Activated naive CD4-positive, alpha-beta T cell (primary cell): ENCODE measurements around the gene HMCN2.
"Not testable (repeated sequence)": the region's sequence is repeated elsewhere in the genome, so short reads cannot be mapped to it uniquely, and the experiment has no call there.

Experiments
- DNase-seq, 4 experiments: peaks; one replicate each; lab custom pipeline; 2025; lab: John Stamatoyannopoulos, UW

Gene HMCN2

DNA sequence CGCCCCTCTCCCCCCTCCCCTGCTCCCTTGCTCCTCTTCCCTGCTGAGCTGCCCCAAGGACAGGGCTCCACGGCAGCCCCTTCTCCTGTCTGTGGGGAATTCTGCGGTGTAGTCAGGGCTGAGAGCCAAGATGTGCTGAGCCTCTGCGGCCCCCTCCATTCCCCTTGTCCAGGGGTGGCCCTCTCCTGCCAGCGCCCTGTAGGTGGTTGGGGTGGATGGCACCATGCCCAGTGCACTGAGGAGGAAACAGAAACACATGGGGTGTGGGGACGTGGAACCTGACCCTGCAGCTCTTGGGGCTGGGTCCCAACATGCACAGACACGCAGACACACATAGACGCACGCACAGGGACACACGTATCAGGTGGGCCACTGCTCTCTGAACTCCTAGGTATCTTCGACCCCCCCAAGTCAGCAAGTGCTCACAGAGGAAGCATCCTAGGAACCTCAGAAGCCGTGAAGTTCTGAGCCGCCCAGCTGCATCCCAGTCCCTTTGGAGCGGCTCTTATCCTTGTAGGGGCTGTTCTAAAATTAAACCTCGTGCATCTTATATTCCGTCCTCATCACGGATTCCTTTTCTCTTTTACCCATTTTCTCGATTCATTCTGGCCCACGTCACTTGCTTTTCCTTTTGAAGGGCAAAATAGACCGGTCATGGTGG, 64.8 kb downstream of the HMCN2 start:
- no peak for DNase-seq

DNA sequence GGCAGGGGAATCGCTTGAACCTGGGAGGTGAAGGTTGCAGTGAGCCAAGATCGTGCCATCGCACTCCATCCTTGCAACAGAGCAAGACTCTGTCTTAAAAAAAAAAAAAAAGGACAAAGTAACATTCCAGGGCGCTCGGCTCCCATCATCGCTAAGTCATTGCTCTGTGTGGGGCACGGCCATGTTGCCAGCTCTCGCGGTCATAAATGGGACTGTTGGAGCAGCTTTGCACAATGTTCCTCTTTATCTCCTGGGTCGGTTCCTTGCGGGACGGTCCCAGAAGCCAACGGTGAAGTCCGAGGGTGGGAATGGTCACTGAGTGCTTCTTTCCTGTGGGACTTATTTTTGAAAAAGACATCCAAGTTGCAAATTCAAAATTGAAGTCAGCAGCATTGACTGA, 65.5 kb downstream of the HMCN2 start:
- DNase-seq, result no peak

DNA sequence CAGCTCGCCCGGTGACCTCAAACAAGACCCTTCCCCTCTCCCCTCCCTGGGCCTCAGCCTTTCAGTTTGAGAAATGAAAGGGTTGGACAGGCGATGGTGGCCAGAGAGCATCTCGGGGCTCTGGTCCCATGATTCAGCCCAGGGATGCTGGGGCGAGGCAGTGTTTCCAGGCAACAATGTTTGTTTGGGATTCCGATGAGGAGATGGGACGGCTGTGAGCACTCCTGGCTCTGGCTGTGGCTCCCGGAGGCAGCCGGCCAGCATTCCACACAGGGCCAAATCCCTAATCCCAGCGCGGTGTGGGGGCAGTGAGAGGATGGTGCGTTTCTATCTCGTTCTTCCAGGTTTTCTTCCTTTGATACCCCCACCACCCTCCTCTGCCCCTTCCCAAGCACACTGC, 66.0 kb downstream of the HMCN2 start:
- DNase-seq, result no peak

DNA sequence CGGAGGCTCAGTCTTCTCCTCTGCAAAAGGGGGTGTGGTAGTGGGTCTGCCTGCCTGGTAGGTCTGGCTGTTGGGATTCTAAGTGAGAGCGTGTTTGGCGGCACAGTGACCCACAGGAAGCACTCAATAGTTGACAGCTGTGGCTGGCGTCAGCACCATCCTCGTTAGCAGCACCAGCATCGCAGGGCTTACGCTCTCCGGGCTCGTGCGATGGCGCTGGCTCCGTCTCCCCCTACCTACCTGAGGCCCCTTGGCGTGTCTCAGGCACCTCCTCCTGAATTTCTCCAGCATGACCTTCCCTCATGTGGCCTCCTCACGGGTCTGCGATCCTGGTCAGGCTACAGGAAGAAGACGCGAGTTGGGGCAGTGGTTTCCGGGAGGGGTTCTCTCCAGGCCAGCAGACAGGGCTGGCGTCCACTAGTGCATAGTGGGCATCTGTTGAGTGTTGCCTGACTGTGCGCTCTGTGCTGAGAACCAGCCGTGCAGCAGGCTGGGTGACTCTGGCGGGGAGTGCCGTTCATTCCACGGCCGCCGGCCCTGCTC, 66.9 kb downstream of the HMCN2 start:
- no peak for DNase-seq

DNA sequence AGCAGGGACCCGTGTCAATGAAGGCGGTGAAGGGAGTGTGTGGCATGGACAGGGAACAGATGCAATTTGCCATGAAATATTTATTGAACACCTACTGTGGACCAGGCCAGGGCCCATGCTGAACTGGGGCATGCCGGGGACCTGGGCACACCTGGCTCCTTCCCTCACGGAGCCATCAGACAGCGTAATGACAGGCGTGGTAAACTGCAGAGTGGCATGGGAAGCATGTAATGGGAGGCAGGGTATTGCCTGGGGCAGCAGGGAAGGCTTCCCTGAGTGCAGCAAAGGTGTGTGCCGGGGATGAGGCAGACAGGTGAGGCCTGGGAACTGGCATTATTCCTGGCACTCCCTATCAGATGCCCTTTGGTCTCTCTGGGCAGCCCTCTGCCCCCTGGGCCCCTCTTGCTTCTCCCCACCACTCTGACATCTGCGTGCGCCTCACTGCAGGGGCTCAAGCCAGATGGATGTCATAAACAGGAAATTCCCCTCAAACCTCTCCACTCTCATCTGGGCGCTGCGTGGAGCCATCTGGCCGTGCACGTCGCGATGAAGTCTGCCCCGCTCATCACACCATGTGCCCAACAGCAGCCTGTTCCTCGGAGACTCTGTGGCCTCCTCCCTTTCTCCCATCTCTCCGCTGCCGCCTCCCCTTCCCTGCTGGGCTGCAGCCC, 67.6 kb downstream of the HMCN2 start:
- DNase-seq, result no peak

DNA sequence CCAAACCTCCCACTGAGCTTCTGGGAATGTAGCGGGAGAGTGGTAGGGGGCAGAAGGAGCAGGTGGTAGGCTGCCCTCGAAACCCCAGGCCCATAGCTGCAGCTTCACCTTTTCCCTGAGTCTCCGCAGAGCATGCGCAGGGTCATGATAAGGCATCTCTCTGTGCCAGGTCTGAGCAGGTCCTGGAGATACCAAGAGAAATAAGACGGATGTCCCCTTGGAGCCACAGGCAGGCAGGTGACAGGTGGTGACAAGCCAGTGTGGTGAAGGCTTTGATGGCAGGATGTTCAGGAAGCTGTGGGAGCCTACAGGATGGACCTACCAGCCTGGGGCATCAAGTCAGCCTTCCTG, 68.1 kb downstream of the HMCN2 start:
- no peak for DNase-seq

DNA sequence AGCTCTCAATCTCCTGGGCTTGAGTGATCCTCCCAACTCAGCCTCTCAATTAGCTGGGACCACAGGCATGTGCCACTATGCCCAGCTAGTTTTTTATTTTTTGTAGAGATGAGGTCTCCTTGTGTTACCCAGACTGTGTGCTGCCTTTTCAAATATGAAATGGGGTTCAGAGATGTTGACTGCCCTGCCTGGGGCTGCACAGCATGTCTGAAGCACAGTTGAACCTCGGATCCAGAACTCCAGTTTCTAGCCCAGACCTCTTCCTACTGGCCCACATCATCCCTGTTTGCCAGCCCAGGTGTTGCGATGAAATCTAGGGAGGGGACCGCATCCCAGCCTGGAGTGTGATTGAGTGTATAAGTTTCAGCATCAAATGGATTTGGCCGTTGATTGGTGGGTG, 69.4 kb downstream of the HMCN2 start:
- no peak for DNase-seq

DNA sequence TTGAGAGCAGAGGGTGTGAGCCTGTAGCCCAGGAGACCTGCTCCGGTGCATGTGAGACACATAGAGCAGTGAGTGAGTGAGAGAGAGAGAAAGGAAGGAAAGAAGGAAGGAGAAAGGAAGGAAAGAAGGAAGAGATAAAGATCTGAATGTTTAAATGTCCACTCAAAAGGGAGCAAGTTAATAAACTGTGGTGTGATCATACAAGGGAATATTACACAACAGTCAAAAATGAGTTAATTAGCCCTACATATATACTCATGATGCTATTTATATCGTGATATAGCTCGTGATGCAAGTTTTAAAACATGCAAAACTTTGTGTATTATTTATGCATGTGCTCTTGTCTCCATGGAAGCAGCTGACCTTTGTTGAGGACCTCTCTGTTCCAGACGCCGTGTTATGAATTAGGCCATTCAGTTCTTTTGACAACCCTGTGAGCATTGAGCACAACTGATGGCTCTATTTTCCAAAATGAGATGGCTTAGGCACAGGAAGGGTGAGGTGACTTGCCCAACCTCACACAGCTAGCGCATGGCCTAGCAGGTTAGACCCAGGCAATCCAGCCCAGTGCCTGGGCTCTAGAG, 70.6 kb downstream of the HMCN2 start:
- no peak for DNase-seq

DNA sequence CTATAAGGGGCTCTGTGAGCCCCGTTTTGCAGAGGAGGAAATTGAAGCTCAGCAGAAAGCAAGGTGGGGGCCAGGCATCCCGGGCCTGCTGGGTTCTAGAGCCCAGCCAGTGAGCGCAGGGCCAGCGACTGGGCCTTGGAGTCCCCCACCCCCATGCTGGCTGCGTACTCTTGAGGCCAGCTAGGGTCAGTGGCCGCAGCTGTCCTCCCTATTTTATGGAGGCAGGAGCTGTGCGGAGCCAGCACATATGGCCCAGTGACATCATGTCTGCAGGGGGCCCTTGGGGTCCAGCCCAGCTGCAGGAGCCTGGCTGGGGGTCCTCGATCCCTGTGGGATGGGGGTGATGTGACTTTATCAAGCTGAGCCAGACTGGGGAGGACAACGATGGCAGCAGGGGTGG, 71.3 kb downstream of the HMCN2 start:
- no peak for DNase-seq

DNA sequence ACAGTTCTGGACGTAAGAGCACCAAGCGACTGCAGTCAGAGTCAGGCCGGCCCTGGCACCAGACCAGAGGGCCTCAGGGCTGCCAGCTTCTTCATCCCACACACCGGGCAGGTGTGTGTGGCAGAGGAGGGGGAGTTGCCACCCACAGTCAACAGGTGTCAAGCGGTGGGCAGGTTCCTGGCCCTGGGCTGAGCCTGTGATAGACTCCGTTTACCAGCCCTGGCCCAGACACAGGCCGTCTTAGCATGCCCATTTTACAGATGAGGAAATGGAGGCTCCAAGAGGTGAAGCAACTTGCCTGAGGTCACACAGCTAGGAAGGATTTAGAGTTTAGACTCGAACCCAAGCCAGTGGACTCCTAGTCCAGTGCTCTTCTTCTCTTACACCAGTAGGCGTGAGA, 71.8 kb downstream of the HMCN2 start:
- no peak for DNase-seq

DNA sequence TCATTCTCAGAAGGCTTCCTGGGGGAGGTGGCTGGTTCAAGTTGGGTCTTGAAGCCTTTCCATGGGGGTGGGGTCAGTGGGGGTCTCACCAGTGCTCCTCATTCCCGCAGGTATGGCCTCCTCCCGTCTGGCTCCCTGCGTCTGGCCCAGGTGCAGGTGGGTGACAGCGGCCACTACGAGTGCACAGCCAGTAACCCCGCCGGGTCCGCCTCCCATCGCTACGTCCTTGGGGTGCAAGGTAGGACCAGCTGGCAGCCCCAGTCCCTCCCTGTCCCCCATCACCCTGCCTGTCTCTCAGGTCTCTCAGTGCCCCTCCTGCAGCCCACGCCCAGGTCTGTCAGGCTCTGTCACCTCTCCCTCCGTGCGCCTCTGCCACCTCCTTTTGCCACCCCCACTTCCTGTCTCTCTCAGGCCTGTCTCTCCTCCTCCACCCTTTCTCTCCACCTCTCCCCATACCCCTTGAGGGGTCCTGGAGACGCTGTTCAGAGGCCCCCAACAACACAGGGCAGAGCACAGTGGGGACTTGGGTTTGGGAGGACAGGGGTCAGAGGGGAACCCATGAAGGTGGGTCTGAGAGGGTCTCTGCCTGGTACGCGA, 72.3 kb downstream of the HMCN2 start:
- no peak for DNase-seq

DNA sequence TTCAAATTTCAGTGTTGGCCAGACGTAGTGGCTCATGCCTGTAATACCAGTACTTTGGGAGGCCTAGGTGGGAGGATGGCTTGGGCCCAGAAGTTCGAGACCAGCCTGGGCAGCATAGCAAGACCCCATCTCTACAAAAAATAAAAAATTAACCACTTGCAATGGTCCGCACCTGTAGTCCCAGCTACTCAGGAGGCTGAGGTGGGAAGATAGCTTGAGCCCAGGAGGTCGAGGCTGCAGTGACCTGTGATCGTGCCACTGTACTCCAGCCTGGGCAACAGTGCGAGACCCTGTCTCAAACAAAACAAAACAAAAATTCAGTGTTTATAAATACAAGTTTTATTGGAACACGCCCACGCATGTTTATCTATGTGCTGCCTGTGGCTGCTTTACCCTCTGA, 73.3 kb downstream of the HMCN2 start:
- not testable (repeated sequence) for DNase-seq

DNA sequence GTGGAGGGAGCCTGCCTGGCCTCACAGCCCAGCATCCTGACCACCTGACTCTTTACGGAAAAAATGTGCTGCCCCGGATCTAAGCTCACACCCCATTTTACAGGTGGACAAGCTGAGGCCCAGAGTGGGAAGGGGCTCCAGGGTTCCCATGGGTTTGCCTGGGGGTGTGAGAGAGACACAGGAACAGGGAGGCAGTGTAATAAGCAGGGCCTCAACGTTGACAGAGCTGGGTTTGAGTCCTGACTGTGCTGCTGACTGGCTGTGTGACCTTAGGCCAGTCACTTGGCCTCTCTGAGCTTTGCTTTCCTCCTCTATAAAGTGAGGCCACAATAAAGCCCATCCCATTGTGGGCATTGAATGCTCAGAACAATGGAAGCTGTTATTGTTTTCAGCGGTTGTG, 73.7 kb downstream of the HMCN2 start:
- no peak for DNase-seq

DNA sequence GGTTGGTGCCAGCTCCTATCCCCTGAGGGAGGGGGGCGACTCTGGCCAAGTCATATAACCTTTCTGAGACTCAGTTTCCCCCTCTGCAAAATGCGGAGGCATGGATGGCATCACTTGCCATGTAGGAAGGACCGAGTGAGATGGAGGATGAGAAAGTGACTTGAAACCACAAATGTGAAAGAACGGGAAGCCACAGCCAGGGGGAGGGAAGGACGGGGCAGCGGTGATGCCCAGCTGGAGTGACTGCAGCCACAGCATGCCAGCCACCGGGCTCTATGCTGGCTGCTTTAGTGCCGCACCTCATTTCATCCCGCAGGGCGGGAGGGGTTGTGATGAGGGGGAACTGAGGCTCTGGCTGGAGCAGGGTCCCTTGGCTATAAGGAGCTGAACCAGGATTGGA, 74.5 kb downstream of the HMCN2 start:
- DNase-seq, result no peak

DNA sequence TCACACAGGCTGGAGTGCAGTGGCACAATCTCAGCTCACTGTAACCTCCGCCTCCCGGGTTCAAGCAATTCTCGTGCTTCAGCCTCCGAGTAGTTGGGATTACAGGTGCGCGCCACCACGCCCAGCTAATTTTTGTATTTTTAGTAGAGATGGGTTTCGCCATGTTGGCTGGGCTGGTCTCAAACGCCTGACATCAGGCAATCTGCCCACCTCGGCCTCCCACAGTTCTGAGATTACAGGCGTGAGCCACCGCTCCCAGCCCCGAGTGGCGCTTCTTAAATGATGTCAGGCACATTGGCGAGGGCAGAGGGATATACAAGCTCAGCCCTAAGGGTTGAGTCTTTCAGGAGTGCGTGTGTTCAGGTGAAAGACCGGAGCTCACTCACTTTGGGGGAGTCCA, 75.0 kb downstream of the HMCN2 start:
- not testable (repeated sequence) for DNase-seq

DNA sequence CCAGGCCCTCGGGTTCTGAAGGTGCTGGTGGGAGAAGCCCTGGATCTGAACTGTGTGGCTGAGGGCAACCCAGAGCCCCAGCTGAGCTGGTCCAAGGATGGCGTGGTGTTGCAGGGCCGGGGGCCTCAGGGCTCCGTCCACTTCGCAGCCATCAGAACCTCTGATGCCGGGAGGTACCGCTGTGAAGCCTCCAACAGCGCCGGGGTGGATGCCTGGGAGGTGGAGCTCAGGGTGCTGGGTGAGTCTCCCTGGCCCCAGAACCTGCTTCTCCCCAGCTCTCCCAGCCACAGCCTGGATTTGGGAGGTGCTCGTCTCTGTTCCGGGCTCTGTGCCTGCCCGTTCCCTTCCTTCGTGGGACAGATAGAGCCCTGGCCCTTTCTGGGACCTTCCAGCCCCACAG, 75.6 kb downstream of the HMCN2 start:
- no peak for DNase-seq

DNA sequence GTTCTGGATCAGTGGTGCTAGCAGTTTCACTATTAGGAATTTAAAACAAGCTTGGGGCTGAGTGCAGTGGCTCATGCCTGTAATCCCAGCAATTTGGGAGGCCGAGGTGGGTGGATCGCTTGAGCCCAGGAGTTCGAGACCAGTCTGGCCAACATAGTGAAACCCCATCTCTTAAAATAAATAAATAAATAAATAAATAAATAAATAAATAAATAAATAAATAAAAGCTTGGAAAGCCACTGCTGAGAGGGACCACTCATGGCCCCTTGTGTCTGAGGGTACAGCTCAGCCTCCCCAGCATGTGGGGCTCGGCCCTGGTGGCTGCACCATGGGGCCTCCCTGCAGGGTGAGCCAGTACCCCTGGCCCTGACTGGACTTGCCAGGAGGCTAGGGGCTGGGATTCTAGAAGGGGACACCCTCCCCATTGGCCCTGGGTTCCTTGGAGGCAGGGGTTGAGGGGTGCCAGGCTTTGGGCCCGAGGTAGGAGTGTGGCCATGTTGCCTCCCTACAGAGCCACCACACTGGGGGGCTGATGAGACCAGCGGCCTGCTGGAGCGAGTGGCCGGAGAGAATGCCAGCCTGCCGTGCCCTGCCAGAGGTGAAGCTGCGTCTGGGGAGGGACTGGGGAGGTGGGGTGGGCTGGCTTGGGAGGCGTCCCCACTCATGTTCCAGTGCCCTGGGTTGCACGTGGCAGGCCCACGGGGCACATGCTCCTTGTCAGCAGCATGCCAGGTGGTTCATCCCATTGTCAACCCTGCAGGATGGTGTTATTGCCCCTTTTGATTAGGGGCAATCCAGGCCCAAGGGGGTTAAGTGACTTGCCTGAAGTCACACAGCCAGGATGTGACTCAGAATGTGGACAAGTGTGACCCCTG, 76.5 kb downstream of the HMCN2 start:
- DNase-seq, result no peak

DNA sequence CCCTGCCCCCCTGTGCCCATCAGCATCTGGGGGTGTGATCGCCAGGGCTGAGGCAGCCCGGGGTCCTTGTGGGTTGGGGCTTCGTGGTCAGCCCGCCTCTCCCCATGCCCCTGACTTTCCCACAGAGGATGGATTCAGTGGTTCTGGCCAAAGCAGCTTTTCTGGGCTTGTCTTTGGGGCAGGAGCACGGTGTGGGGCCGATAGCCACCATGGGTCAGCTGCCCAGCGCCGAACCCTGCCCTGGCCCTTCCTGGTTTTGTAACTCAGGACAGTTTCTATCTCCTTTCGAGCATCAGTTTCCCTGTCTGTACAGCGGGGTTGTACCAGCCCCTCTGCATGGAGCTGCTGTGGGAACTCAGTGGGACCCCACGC, 77.1 kb downstream of the HMCN2 start:
- DNase-seq, result no peak

DNA sequence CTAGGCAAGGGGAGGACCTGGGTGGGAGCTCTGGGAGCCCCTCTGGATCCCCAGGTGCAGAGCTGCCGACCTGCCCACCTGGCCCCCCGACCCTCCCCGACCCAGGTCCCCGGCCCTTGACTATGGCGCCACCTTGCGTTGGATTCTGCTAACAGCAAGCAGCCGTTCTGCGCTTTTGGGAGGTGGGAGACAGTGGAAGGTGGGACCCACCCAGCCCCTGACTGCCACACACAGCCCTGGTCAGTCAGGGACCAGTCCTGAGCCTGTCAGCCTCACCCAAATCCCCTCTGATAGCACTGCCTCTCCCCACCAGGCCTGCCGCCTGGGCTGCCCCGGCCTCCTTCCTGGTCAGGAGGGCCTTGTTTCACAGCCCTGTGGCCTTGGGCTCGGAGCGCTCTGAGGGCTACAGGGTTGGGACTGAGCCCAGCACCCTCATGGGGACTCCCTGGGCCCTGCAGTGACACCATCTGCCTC, 77.9 kb downstream of the HMCN2 start:
- peak in 3 of 4 experiments; percentile 5 to 14 (median 8) for DNase-seq

DNA sequence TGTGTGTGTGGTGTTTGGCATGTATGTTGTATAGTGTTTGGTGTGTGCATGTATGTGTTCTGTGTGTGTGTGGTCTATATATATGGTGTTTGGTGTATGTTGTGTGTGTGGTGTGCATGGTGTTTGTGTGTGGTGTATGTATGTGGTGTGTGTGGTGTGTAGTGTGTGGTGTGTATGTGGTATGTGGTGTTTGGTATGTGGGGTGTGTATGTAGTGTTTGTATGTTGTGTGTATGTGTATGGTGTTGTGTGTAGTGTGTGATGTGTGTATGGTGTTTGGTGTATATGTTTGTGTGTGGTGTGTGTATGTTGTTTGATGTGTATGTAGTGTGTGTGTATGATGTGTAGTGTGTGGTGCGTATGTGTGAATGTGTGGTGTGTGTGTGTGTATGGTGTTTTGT, 78.8 kb downstream of the HMCN2 start:
- no peak for DNase-seq

DNA sequence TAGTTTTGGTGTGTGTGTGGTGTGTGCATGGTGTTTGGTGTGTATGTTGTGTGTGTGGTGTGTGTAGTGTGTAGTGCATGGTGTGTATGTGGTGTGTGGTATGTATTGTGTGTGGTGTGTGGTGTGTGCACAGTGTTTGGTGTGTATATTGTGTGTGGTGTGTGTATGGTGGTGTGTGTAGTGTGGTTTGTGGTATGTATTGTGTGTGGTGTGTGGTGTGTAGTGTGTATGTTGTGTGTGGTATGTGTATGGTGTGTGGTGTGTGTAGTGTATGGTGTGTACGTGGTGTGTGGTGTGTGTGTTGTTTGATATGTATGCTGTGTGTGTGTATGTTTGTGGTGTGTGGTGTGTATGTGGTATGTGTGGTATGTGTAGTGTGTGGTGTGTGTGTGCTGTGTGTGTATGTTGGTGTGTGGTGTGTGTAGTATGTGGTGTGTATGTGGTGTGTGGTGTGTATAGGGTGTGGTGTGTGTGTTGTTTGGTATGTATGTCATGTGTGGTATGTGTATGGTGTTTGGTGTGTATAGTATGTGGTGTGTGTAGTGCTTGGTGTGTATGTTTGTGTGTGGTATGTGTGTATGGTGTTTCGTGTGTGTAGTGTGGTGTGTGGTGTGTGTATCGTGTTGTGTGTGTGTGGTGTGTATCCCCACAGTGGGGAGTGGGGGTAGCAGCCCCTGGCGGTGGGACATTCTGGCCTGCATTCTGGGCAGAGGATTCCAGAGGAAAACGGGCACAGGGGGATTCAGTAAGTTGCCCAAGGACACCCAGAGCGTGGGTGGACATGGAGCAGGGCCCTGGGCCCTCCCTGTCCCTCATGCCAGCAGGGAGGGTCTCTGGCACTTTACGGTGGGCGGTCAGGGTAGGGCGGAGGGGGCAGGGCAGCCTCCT, 79.7 kb downstream of the HMCN2 start:
- no peak for DNase-seq
